ENCODE measurements around the gene CFAP299.

Gene CFAP299

DNA sequence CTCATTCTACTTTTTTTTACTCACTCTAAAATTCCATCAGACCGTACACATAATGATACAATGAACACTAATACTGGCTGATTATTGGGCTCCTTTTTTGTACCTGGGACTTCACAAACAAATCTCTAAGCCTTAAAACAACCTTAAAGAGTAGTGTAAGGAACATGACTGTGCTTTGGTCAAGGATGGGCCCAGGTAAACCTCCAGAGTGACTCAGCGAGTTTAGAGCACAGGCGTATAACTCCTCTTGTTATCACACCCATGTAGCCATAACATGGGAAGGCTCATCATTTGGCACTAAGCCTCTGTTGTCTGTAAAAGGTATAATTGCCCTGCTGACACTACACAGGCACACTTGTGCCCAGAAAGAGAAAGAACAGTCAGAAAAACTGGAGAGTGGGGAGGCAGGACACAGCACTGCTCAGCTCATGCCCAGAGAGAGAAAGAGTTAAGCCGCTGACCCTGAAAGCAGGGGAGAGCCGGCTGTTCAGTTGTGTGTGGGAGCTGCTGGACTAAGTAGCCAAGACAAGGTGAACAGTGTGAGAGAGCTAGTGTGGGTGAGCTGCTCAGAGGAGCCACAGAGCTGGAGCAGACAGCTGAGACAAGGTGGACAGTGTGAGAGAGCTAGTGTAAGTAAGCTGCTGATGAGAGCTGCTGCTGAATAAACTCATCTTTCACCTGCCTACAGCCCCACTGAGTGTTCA, 375.4 kb downstream of the CFAP299 start:
- TF ChIP-seq, protein P1, sequence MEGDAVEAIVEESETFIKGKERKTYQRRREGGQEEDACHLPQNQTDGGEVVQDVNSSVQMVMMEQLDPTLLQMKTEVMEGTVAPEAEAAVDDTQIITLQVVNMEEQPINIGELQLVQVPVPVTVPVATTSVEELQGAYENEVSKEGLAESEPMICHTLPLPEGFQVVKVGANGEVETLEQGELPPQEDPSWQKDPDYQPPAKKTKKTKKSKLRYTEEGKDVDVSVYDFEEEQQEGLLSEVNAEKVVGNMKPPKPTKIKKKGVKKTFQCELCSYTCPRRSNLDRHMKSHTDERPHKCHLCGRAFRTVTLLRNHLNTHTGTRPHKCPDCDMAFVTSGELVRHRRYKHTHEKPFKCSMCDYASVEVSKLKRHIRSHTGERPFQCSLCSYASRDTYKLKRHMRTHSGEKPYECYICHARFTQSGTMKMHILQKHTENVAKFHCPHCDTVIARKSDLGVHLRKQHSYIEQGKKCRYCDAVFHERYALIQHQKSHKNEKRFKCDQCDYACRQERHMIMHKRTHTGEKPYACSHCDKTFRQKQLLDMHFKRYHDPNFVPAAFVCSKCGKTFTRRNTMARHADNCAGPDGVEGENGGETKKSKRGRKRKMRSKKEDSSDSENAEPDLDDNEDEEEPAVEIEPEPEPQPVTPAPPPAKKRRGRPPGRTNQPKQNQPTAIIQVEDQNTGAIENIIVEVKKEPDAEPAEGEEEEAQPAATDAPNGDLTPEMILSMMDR (IDR thresholded peaks at IDR 0.05; ENCODE audit: borderline replicate concordance, insufficient read depth, low read depth, low read length) = no peak
- H3K4me3 ChIP-seq (ENCODE audit: low read depth, low read length) = no peak overlapping the region

DNA sequence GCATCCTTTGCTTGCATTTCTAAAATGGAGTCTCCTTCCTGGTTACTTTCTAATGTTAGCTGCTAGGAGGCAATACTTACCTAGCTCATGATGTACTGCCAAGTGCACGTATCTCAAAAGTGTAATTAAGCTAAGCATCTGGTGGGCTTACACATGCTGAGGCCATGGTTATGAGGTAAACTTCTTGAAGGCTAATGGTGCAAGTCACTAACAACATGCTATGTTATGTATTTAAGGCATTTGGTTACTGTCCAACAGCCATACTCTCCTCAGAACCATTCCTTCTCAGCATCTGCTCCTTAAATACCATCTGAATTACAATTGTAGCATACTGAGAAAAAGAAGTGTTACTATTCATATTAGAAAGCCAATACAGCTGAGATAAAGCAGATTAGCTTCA, 376.4 kb downstream of the CFAP299 start:
- no peak overlapping the region for H3K4me3 ChIP-seq (ENCODE audit: low read depth, low read length)
- TF ChIP-seq, protein P1 (IDR thresholded peaks at IDR 0.05; ENCODE audit: borderline replicate concordance, insufficient read depth, low read depth, low read length) = no peak

DNA sequence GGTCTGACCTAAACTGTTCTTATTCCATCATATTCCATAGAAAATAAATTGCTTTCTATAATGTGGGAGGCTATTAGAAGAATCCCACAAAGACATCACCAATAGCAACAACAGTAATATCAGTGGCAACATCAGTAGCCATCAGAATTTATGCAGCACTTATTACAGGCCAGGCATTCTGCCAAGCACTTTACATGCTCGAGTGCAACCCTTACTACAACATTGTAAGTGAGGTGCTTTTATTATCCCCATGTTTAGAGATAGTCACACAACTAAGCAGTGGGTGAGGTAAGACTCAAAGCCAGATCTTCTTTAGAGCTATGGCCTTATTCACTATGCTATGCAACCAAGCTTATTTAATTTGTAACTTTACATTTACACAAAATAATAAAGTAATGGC, 377.9 kb downstream of the CFAP299 start:
- H3K4me3 ChIP-seq (ENCODE audit: low read depth, low read length) = no peak overlapping the region
- TF ChIP-seq, protein P1 (IDR thresholded peaks at IDR 0.05; ENCODE audit: borderline replicate concordance, insufficient read depth, low read depth, low read length) = no peak

DNA sequence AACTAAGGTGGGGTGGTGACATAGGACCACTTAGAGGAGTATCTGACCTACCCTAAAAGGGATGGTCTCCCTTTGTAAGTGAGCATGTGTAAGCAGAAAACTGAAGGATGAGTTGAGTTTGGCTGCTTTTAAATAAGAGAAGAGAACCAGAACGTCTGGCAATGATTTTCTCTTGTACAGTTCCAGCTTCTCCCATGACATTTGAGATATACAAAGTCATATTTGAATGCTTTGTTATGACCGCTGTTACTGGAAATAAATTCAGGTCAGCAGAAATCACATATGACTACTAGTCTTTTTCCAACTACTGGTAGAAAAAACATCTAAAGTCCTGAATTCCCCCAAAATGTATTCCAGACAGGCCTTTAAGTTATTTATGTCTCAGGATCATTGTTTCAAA, 381.7 kb downstream of the CFAP299 start:
- TF ChIP-seq, protein P1 (IDR thresholded peaks at IDR 0.05; ENCODE audit: borderline replicate concordance, insufficient read depth, low read depth, low read length) = no peak
- H3K4me3 ChIP-seq (ENCODE audit: low read depth, low read length) = no peak overlapping the region

DNA sequence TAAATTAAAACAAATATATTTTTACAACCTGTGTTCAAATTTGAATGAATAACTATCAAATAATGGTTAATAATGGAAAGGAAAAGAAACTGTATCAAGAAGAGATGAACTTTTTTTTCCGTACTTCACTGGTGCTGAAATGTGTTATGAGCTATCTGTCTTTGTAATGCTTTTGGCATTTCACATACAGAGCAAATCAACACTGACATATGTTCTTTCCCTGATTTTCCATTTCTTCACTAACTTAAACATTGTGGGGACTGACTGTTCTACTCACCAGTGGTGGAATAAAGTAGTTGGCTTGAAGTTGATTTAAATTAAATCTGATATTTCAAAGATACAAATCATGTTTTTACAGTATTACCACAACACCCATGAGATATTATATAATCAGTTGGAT, 390.9 kb downstream of the CFAP299 start:
- TF ChIP-seq, protein P1 (IDR thresholded peaks at IDR 0.05; ENCODE audit: borderline replicate concordance, insufficient read depth, low read depth, low read length) = no peak
- H3K4me3 ChIP-seq (ENCODE audit: low read depth, low read length) = no peak overlapping the region

DNA sequence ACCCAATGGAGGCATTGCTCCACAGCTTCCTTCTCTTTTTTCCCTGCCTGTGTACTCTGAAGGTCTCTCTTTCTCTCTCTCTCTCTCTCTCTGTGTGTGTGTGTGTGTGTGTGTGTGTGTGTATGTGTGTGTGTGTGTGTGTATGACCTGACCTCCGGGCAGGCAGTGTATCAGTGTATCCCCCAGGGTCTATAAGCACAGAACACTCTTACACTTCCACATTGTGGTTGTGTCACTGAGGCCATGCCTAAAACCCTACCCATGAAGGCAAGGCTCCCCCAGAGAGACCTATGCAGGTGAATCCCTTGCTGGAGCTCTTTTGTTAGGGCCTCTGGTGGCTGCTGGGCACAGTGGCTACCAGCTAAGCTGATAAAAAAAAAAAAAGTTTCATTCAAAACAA, 394.6 kb downstream of the CFAP299 start:
- TF ChIP-seq, protein P1 (IDR thresholded peaks at IDR 0.05; ENCODE audit: borderline replicate concordance, insufficient read depth, low read depth, low read length) = no peak
- H3K4me3 ChIP-seq (ENCODE audit: low read depth, low read length) = no peak overlapping the region

DNA sequence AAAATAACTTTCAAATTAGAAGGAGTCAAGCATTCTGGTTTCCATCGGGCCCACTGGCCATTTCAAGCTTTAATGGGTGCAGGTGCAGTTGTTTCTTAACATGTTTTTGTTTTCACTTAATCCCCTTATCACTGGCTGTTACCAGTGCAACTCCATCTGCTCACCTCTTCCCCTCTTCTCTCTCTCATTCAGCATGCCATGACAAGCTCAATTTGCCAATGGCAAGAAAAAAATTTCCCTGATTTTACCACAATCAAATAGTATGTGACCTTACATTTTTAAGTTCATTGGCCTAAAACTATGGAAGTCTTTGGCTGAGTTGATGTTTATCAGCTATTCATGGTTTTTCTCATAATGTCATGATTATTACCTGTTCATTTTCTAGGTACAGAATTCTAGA, 395.9 kb downstream of the CFAP299 start:
- TF ChIP-seq, protein P1 (IDR thresholded peaks at IDR 0.05; ENCODE audit: borderline replicate concordance, insufficient read depth, low read depth, low read length) = no peak
- no peak overlapping the region for H3K4me3 ChIP-seq (ENCODE audit: low read depth, low read length)
